ENCODE measurements around the gene OPCML. TPM values are rescaled to one million over a fixed set of nuclear protein-coding genes. Genes with fewer than 3 reads are reported as not detected.

OPCML gene
- total and polyA plus RNA-seq, 2 donors from 2014 or later: 0.77 to 1.1 TPM

- no peak overlapping the region for H3K4me3 ChIP-seq (ENCODE audit: low read length in 3 of 3)
- no peaks in the 10 kb centered on the region for H3K36me3 ChIP-seq (ENCODE audit: control insufficient read depth in 2 of 3, insufficient read depth in 3 of 3, low read length in 3 of 3)
- FAIRE-seq (no peak), DNase-seq (no peak)
- no peaks in the 10 kb centered on the region for H3K4me1 ChIP-seq (ENCODE audit: control insufficient read depth in 2 of 3, insufficient read depth in 2 of 3, low read depth in 1 of 3, low read length in 3 of 3)
- intact Hi-C loops (cut with DNase I): no loop called here
- TF ChIP-seq, protein P1, sequence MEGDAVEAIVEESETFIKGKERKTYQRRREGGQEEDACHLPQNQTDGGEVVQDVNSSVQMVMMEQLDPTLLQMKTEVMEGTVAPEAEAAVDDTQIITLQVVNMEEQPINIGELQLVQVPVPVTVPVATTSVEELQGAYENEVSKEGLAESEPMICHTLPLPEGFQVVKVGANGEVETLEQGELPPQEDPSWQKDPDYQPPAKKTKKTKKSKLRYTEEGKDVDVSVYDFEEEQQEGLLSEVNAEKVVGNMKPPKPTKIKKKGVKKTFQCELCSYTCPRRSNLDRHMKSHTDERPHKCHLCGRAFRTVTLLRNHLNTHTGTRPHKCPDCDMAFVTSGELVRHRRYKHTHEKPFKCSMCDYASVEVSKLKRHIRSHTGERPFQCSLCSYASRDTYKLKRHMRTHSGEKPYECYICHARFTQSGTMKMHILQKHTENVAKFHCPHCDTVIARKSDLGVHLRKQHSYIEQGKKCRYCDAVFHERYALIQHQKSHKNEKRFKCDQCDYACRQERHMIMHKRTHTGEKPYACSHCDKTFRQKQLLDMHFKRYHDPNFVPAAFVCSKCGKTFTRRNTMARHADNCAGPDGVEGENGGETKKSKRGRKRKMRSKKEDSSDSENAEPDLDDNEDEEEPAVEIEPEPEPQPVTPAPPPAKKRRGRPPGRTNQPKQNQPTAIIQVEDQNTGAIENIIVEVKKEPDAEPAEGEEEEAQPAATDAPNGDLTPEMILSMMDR (IDR thresholded peaks at IDR 0.05; ENCODE audit: borderline replicate concordance, extremely low read depth, insufficient read depth): no peak
- no peaks in the 10 kb centered on the region for H3K27me3 ChIP-seq (ENCODE audit: control insufficient read depth, insufficient read depth, low read length)
- no peaks in the 10 kb centered on the region for H3K9me3 ChIP-seq (ENCODE audit: control insufficient read depth in 2 of 3, insufficient read depth in 1 of 3, low read length in 3 of 3)
- H3K27ac ChIP-seq (ENCODE audit: low read depth in 2 of 2, low read length in 2 of 2): no peak overlapping the region
- H3K9ac ChIP-seq (ENCODE audit: low read length in 3 of 3): no peak overlapping the region
These were observed 559.7 kb downstream of the OPCML start for GRCh38 chr11:132972565-132972964.

DNA sequence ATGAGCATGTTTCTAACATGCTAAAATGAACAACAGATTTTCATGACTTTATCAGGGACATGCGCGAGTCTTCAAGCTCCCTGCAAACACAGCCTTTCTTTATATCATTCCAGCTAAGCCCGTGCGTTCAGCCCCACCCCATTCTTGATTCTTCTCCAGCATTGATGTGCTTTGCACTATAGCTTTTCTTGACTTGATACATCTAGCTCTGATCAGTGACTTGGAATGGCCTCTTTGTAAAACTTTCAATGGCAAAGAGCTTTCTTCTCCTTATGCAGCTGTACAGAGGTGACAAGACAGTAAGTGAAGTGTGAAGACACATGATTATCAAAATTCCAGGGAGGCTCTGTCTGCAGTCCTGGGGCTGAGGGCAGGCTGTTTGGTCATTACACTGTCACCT is 561.0 kb downstream of the OPCML start:
- no peak overlapping the region for H3K27ac ChIP-seq (ENCODE audit: low read depth in 2 of 2, low read length in 2 of 2)
- H3K4me3 ChIP-seq (ENCODE audit: low read length in 3 of 3): no peak overlapping the region
- TF ChIP-seq, protein P1 (IDR thresholded peaks at IDR 0.05; ENCODE audit: borderline replicate concordance, extremely low read depth, insufficient read depth): no peak
- DNase-seq: no peak
- no peak overlapping the region for H3K9ac ChIP-seq (ENCODE audit: low read length in 3 of 3)
- no peaks in the 10 kb centered on the region for H3K27me3 ChIP-seq (ENCODE audit: control insufficient read depth, insufficient read depth, low read length)
- no peak for FAIRE-seq
- no peaks in the 10 kb centered on the region for H3K9me3 ChIP-seq (ENCODE audit: control insufficient read depth in 2 of 3, insufficient read depth in 1 of 3, low read length in 3 of 3)
- intact Hi-C loops (cut with DNase I): no loop called here
- no peaks in the 10 kb centered on the region for H3K4me1 ChIP-seq (ENCODE audit: control insufficient read depth in 2 of 3, insufficient read depth in 2 of 3, low read depth in 1 of 3, low read length in 3 of 3)
- H3K36me3 ChIP-seq (ENCODE audit: control insufficient read depth in 2 of 3, insufficient read depth in 3 of 3, low read length in 3 of 3): no peaks in the 10 kb centered on the region

DNA sequence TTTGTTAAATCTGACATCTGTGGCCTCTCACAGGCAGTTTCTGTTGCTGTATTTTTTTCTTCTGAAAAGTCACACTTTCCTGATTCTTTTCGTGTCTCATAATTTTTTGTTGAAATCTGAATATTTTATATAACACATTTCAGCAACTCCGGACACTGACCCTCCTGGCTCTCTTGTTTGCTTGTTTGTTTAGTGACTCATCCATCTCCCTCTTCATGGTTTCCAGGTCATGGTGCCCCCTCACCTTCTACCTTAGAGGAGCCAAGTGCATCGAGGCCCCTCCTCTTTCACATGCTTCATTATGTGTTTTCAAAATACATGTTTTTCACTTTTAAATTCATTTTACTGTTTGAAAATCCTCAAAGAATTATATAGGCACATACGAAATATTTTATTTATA is 562.4 kb downstream of the OPCML start:
- H3K27ac ChIP-seq (ENCODE audit: low read depth in 2 of 2, low read length in 2 of 2): no peak overlapping the region
- intact Hi-C loops (cut with DNase I): no loop called here
- H3K4me3 ChIP-seq (ENCODE audit: low read length in 3 of 3): no peak overlapping the region
- no peaks in the 10 kb centered on the region for H3K9me3 ChIP-seq (ENCODE audit: control insufficient read depth in 2 of 3, insufficient read depth in 1 of 3, low read length in 3 of 3)
- H3K36me3 ChIP-seq (ENCODE audit: control insufficient read depth in 2 of 3, insufficient read depth in 3 of 3, low read length in 3 of 3): no peaks in the 10 kb centered on the region
- H3K9ac ChIP-seq (ENCODE audit: low read length in 3 of 3): no peak overlapping the region
- no peaks in the 10 kb centered on the region for H3K27me3 ChIP-seq (ENCODE audit: control insufficient read depth, insufficient read depth, low read length)
- no peaks in the 10 kb centered on the region for H3K4me1 ChIP-seq (ENCODE audit: control insufficient read depth in 2 of 3, insufficient read depth in 2 of 3, low read depth in 1 of 3, low read length in 3 of 3)
- DNase-seq (no peak), FAIRE-seq (no peak)
- TF ChIP-seq, protein P1 (IDR thresholded peaks at IDR 0.05; ENCODE audit: borderline replicate concordance, extremely low read depth, insufficient read depth): no peak

DNA sequence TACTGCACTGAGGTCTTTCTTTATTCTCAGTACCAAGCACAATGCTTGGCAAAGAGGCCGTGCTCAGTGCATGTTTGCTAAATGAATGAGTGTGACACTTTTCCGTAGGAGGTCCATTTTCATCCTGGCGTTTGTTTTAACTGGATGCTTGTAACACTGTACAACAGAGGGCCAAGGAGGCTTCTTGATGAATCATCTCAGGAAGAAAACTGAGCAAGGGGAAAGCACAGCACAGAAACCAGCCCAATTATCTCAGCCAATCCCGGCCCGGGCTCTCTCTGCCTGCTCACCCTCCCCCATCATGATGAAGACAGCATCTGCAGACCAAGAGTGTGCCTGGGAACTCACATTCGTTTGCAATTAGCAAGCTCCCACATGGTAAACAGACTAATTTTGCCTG is 570.3 kb downstream of the OPCML start:
- intact Hi-C loops (cut with DNase I): no loop called here
- no peaks in the 10 kb centered on the region for H3K27me3 ChIP-seq (ENCODE audit: control insufficient read depth, insufficient read depth, low read length)
- peaks cover 0 to 10% (median 3%) of the 10 kb centered on the region in 3 donors for H3K4me1 ChIP-seq (ENCODE audit: control insufficient read depth in 2 of 3, insufficient read depth in 2 of 3, low read depth in 1 of 3, low read length in 3 of 3)
- no peaks in the 10 kb centered on the region for H3K9me3 ChIP-seq (ENCODE audit: control insufficient read depth in 2 of 3, insufficient read depth in 1 of 3, low read length in 3 of 3)
- no peaks in the 10 kb centered on the region for H3K36me3 ChIP-seq (ENCODE audit: control insufficient read depth in 2 of 3, insufficient read depth in 3 of 3, low read length in 3 of 3)
- no peak overlapping the region for H3K9ac ChIP-seq (ENCODE audit: low read length in 3 of 3)
- no peak overlapping the region for H3K4me3 ChIP-seq (ENCODE audit: low read length in 3 of 3)
- no peak for FAIRE-seq
- TF ChIP-seq, protein P1 (IDR thresholded peaks at IDR 0.05; ENCODE audit: borderline replicate concordance, extremely low read depth, insufficient read depth): no peak
- no peak overlapping the region for H3K27ac ChIP-seq (ENCODE audit: low read depth in 2 of 2, low read length in 2 of 2)
- no peak for DNase-seq

Measured in kidney (tissue), 14 donors.